Body of pancreas (tissue), 4 donors: ENCODE data around the gene CFAP46. TPM values are rescaled to one million over a fixed set of nuclear protein-coding genes. Genes with fewer than 3 reads are reported as not detected.

Experiments used
- ATAC-seq: fragments of 150-250 bp; one replicate; pipeline ENCODE4 v1.9.1; 2016
- DNase-seq, 4 donors: peaks; one replicate each; pipeline ENCODE4 v3.0.0-alpha.2; 2019
- H3K27ac ChIP-seq, 4 donors: fragments of 200-600 bp; sonication (generic); 1 replicate in 3 of 4; 2 replicates in 1 of 4; pipeline versions ENCODE4 v1.5.1 to v1.6.1; 2016 to 2019; ENCODE audit warnings: mild to moderate bottlenecking in 1 of 4, mixed read lengths in 1 of 4, moderate library complexity in 1 of 4
- H3K27me3 ChIP-seq, 2 donors: fragments of 200-600 bp; sonication (generic); one replicate each; pipeline ENCODE4 v1.6.0; 2016; ENCODE audit warnings: mild to moderate bottlenecking in 1 of 2
- H3K36me3 ChIP-seq, 2 donors: fragments of 200-600 bp; sonication (generic); replicated peaks in 1 of 2; 2 replicates each; pipeline ENCODE4 v1.5.1; 2016; ENCODE audit warnings: low read depth in 2 of 2; ENCODE audit not compliant: insufficient read depth in 1 of 2
- H3K4me1 ChIP-seq: fragments of 200-600 bp; sonication (generic); one replicate; pipeline ENCODE4 v1.6.0; 2016
- H3K4me3 ChIP-seq, 2 donors: fragments of 200-600 bp; sonication (generic); 1 replicate in 1 of 2; 2 replicates in 1 of 2; pipeline ENCODE4 v1.5.1; 2016 to 2019
- H3K9me3 ChIP-seq, 3 donors: fragments of 200-600 bp; sonication (generic); 1 replicate in 2 of 3; 2 replicates in 1 of 3; pipeline ENCODE4 v1.5.1; 2016
- POLR2A ChIP-seq, 3 donors: fragments of 450-650 bp; IDR thresholded peaks; one replicate each; pipeline ENCODE4 v1.6.1; 2016; ENCODE audit warnings: antibody characterized with exemption in 3 of 3, mild to moderate bottlenecking in 2 of 3
- WGBS, 2 donors: methylation state at CpG; one replicate each; pipeline ENCODE4 v1.1.5; 2017; 5-methylcytosine and 5-hydroxymethylcytosine counted together
- intact Hi-C: fragments of 100-400 bp; cut with DNase I; formaldehyde crosslinking; loops from one replicate; pipeline ENCODE4 v1.15.1; 2023
- total RNA-seq, 2 donors: library from RNA; depleted of rRNA; stranded (reverse); fragments of >200 nt; gene quantifications; one replicate each; pipeline ENCODE4 v1.1.0, GENCODE V29; 2016
- TF ChIP-seq, protein P1 (sequence below), 7 experiments: fragments of 450-650 bp in 4 of 7; fragments of 200-600 bp in 3 of 7; sonication (generic) in 3 of 7; IDR thresholded peaks; one replicate each; pipeline ENCODE4 v1.5.1; 2016 to 2019; ENCODE audit warnings: antibody characterized with exemption in 7 of 7

Gene CFAP46
- total RNA-seq, 2 donors from 2014 or later: 0.33 to 0.52 TPM

DNA sequence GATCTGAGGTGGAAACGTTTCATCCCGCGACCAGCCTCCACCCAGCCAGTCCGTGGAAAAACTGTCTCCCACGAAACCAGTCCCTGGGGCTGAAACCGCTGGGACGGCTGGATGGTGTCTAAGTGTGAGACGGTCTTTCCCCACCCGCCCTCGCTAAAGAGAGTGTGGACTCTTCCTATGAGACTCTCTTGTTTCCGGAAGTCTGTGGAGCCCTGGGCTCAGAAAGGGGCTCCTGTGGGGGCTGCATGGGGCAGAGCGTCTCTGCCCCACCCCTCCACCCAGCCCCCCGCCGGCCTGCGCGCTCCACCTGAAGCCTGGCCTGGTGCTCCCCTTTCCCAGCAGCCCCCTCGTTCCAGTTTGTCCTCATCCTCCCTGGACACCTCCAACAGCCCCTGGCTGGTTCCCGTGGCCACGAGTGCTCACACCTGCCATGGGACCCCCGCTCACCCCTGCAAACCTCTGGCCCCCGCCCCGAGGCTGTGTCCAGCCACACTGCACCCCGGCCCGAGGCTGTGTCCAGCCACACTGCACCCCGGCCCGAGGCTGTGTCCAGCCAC, 28.7 kb downstream of the CFAP46 start:
- intact Hi-C loops: no loop called here
- Histone ChIP-seq H3K4me1 (no peaks in the 10 kb centered on the region), H3K36me3 (no peaks in the 10 kb centered on the region), H3K27ac (no peak overlapping the region), H3K27me3 (no peaks in the 10 kb centered on the region), H3K4me3 (no peak overlapping the region), H3K9me3 (no peaks in the 10 kb centered on the region)
- ATAC-seq (no peak), DNase-seq (no peak)
- 65 to 76% methylated on average over 18 to 21 of the region's 26 CpGs for WGBS, 2 donors
- TF ChIP-seq POLR2A (IDR thresholded peaks at IDR 0.05): no peak
- TF ChIP-seq, protein P1, sequence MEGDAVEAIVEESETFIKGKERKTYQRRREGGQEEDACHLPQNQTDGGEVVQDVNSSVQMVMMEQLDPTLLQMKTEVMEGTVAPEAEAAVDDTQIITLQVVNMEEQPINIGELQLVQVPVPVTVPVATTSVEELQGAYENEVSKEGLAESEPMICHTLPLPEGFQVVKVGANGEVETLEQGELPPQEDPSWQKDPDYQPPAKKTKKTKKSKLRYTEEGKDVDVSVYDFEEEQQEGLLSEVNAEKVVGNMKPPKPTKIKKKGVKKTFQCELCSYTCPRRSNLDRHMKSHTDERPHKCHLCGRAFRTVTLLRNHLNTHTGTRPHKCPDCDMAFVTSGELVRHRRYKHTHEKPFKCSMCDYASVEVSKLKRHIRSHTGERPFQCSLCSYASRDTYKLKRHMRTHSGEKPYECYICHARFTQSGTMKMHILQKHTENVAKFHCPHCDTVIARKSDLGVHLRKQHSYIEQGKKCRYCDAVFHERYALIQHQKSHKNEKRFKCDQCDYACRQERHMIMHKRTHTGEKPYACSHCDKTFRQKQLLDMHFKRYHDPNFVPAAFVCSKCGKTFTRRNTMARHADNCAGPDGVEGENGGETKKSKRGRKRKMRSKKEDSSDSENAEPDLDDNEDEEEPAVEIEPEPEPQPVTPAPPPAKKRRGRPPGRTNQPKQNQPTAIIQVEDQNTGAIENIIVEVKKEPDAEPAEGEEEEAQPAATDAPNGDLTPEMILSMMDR (IDR thresholded peaks at IDR 0.05): no peak

DNA sequence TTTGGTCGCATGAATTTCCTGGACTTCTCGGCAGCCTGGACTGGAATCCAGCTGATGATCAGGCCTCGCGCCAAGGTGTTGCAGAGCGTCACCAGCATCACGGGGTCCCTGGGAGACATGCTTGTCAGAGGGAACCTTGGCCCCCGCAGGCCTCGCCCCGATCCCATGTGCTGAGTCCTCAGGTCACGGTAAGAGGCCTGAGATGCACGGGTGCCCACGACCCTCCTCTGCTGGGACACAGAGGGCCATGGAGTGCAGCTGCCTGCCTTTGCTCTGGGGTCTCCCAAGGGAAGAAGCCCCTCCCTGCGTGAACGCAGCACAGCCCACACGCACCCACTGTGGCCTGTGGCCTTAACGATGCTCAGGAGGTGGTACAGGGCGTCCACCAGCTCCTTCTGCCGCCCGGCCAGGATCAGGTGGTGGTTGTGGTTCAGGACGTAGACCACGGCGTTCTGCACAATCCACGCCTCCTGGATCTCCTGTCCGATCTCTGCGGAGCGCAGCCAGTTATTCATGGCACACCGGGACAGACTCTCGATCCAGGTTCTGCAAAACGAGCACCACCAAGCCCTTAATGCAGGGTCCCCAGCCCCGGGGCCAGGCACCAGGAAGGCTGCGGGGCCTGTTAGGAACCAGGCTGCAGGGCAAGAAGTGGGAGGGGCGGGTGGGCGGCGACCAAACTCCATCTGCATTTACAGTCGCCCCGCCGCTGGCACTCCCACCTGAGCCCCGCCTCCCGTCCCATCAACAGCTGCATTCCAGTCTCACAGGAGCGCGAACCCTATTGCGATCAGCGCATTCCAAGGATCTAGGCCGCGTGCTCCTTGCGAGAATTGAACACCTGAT, 29.4 kb downstream of the CFAP46 start:
- H3K4me3 ChIP-seq: no peak overlapping the region
- H3K36me3 ChIP-seq: no peaks in the 10 kb centered on the region
- TF ChIP-seq, protein P1 (IDR thresholded peaks at IDR 0.05): no peak
- TF ChIP-seq POLR2A (IDR thresholded peaks at IDR 0.05): no peak
- intact Hi-C loops: no loop called here
- no peak for ATAC-seq
- WGBS, 2 donors: 62 to 82% methylated on average over 26 to 46 of the region's 46 CpGs
- no peaks in the 10 kb centered on the region for H3K4me1 ChIP-seq
- peak in 1 of 4 donors; percentile 13 for DNase-seq
- H3K27me3 ChIP-seq: no peaks in the 10 kb centered on the region
- no peak overlapping the region for H3K27ac ChIP-seq
- H3K9me3 ChIP-seq: no peaks in the 10 kb centered on the region

GRCh38 chr10:132912225-132912712, 30.1 kb downstream of the CFAP46 start:
- Histone ChIP-seq H3K27ac (no peak overlapping the region), H3K9me3 (no peaks in the 10 kb centered on the region), H3K4me1 (no peaks in the 10 kb centered on the region), H3K27me3 (no peaks in the 10 kb centered on the region), H3K4me3 (no peak overlapping the region), H3K36me3 (no peaks in the 10 kb centered on the region)
- DNase-seq (no peak), ATAC-seq (no peak)
- 72 to 79% methylated on average over 7 of the region's 7 CpGs for WGBS, 2 donors
- TF ChIP-seq POLR2A (IDR thresholded peaks at IDR 0.05): no peak
- TF ChIP-seq, protein P1 (IDR thresholded peaks at IDR 0.05): no peak
- intact Hi-C loops: no loop called here

DNA sequence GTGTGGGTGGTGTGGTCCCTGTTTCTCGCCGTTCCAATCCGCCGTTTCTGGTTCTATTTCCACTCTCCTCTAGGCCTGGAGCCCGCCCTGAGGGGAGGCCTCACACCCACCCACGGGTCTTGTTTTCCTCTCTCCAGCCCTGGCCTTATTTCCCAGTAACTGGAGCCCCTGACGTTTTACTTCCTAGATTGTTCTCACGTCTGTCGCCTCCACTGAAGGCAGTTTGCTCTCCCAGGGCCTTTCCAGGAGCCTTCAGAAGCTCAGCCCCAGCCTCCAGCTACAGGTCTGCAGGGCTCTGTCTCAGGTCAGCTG, 30.6 kb downstream of the CFAP46 start:
- 43 to 60% methylated on average over 9 of the region's 9 CpGs for WGBS, 2 donors
- Histone ChIP-seq H3K27ac (no peak overlapping the region), H3K27me3 (no peaks in the 10 kb centered on the region), H3K36me3 (no peaks in the 10 kb centered on the region), H3K4me1 (no peaks in the 10 kb centered on the region), H3K9me3 (no peaks in the 10 kb centered on the region), H3K4me3 (no peak overlapping the region)
- no peak for DNase-seq
- ATAC-seq: no peak
- intact Hi-C loops: no loop called here
- TF ChIP-seq, protein P1 (IDR thresholded peaks at IDR 0.05): no peak
- TF ChIP-seq POLR2A (IDR thresholded peaks at IDR 0.05): no peak
